Activated CD8-positive, alpha-beta memory T cell treated with anti-CD3 and anti-CD28 coated beads for 4 hours (primary cell): ENCODE results near the gene ZNF644.
A peak's percentile ranks its signal among the peaks of the same experiment; 100 is the strongest.

Experiments used
- DNase-seq, 2 donors: peaks; one replicate each; pipeline ENCODE4 v3.0.0-alpha.2; 2020; ENCODE audit warnings: low read depth in 2 of 2

The ZNF644 gene

GRCh38 chr1:91020967-91021685 is 709 bp downstream of the ZNF644 start:
- DNase-seq: peak; percentile 24 to 38

GRCh38 chr1:91020486-91020885 is 1.3 kb downstream of the ZNF644 start:
- no peak for DNase-seq

- DNase-seq: no peak
Observed at GRCh38 chr1:91018006-91018405, 3.8 kb downstream of the ZNF644 start.

GRCh38 chr1:91015794-91016550 is 5.9 kb downstream of the ZNF644 start:
- DNase-seq: no peak

GRCh38 chr1:91015358-91015780 is 6.5 kb downstream of the ZNF644 start:
- no peak for DNase-seq

GRCh38 chr1:91014475-91014874 is 7.4 kb downstream of the ZNF644 start:
- no peak for DNase-seq

- no peak for DNase-seq
Observed at GRCh38 chr1:91013302-91013701, 8.5 kb downstream of the ZNF644 start.

GRCh38 chr1:91012196-91012595 is 9.6 kb downstream of the ZNF644 start:
- no peak for DNase-seq

- no peak for DNase-seq
Observed at GRCh38 chr1:91011726-91012125, 10.1 kb downstream of the ZNF644 start.

GRCh38 chr1:91007827-91008226 is 14.0 kb downstream of the ZNF644 start:
- no peak for DNase-seq

- no peak for DNase-seq
Observed at GRCh38 chr1:91007092-91007491, 14.7 kb downstream of the ZNF644 start.

GRCh38 chr1:91006113-91006908 is 15.5 kb downstream of the ZNF644 start:
- no peak for DNase-seq

GRCh38 chr1:91005285-91005684 is 16.6 kb downstream of the ZNF644 start:
- DNase-seq: no peak

GRCh38 chr1:91004145-91004544 is 17.7 kb downstream of the ZNF644 start:
- DNase-seq: no peak

- DNase-seq: no peak
Observed at GRCh38 chr1:90996742-90997413, 25.0 kb downstream of the ZNF644 start.

GRCh38 chr1:90995311-90995894 is 26.4 kb downstream of the ZNF644 start:
- DNase-seq: no peak

GRCh38 chr1:90994461-90994860 is 27.4 kb downstream of the ZNF644 start:
- DNase-seq: no peak

GRCh38 chr1:90993245-90993644 is 28.6 kb downstream of the ZNF644 start:
- DNase-seq: no peak

- no peak for DNase-seq
Observed at GRCh38 chr1:90990779-90991178, 31.1 kb downstream of the ZNF644 start.

- DNase-seq: no peak
Observed at GRCh38 chr1:90989990-90990389, 31.8 kb downstream of the ZNF644 start.

GRCh38 chr1:90989302-90989701 is 32.5 kb downstream of the ZNF644 start:
- DNase-seq: no peak

- DNase-seq: no peak
Observed at GRCh38 chr1:90987841-90988240, 34.0 kb downstream of the ZNF644 start.
